ENCODE measurements around the gene TMEM132E. TPM values are rescaled to one million over a fixed set of nuclear protein-coding genes. Genes with fewer than 3 reads are reported as not detected.

TMEM132E gene
- total and polyA plus RNA-seq, 2 donors from 2014 or later: 1.1 to 4.3 TPM

DNA sequence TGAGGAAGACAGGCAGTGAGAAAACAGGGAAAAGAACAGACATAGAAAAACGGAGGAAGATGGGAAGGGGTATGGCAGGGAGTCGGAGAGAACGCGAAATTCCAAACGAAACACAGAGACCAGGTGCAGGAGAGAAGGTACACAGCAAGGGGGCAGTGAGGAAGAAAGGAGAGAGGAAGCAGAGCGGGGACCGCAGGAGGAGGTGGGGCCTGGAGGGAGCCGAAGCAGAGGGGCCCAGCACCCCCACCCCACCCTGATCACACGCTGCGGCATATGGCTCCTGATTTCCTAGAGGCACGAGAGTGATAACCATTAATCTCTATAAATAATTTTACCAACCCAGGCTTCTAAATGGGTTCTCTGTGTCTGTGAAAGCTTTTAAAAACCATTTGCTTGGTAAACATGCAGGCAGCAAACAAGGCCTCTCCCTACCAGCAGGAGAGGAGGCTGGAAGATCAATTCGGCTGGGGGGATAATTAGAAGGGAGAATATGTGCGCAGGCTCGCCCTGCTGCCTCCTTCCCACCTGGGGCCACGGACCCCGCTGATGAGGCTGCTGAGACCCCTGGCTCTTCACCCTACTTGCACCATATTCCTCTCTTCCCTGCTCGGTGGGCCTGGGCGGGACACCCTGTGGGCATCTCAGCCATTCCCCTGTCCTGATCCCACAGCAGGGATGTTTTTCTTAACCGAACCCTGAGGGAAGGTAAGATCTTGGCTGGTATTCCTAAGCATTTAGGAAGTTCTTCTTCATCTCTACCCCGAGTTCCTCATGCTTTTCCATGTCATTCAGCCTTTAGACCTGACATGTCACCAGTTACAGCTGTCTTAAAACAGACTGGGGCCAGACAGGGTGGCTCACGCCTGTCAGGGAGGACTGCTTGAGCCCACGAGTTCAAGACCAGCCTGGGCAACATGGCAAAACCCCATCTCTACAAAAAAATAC is 86.7 kb downstream of the TMEM132E start:
- no peak overlapping the region for H3K4me3 ChIP-seq (ENCODE audit: low read length in 3 of 3)
- no peaks in the 10 kb centered on the region for H3K4me1 ChIP-seq (ENCODE audit: control insufficient read depth in 2 of 3, insufficient read depth in 2 of 3, low read depth in 1 of 3, low read length in 3 of 3)
- no peak overlapping the region for H3K27ac ChIP-seq (ENCODE audit: low read depth in 2 of 2, low read length in 2 of 2)
- H3K36me3 ChIP-seq (ENCODE audit: control insufficient read depth in 2 of 3, insufficient read depth in 3 of 3, low read length in 3 of 3): no peaks in the 10 kb centered on the region
- intact Hi-C loops (cut with DNase I): no loop called here
- DNase-seq (no peak), FAIRE-seq (no peak)
- H3K27me3 ChIP-seq (ENCODE audit: control insufficient read depth, insufficient read depth, low read length): no peaks in the 10 kb centered on the region
- H3K9ac ChIP-seq (ENCODE audit: low read length in 3 of 3): no peak overlapping the region
- H3K9me3 ChIP-seq (ENCODE audit: control insufficient read depth in 2 of 3, insufficient read depth in 1 of 3, low read length in 3 of 3): no peaks in the 10 kb centered on the region
- TF ChIP-seq, protein P1, sequence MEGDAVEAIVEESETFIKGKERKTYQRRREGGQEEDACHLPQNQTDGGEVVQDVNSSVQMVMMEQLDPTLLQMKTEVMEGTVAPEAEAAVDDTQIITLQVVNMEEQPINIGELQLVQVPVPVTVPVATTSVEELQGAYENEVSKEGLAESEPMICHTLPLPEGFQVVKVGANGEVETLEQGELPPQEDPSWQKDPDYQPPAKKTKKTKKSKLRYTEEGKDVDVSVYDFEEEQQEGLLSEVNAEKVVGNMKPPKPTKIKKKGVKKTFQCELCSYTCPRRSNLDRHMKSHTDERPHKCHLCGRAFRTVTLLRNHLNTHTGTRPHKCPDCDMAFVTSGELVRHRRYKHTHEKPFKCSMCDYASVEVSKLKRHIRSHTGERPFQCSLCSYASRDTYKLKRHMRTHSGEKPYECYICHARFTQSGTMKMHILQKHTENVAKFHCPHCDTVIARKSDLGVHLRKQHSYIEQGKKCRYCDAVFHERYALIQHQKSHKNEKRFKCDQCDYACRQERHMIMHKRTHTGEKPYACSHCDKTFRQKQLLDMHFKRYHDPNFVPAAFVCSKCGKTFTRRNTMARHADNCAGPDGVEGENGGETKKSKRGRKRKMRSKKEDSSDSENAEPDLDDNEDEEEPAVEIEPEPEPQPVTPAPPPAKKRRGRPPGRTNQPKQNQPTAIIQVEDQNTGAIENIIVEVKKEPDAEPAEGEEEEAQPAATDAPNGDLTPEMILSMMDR (IDR thresholded peaks at IDR 0.05; ENCODE audit: borderline replicate concordance, extremely low read depth, insufficient read depth): no peak

GRCh38 chr17:34667656-34668055 is 88.3 kb downstream of the TMEM132E start:
- Histone ChIP-seq H3K36me3 (ENCODE audit: control insufficient read depth in 2 of 3, insufficient read depth in 3 of 3, low read length in 3 of 3) (no peaks in the 10 kb centered on the region), H3K27me3 (ENCODE audit: control insufficient read depth, insufficient read depth, low read length) (no peaks in the 10 kb centered on the region), H3K9me3 (ENCODE audit: control insufficient read depth in 2 of 3, insufficient read depth in 1 of 3, low read length in 3 of 3) (no peaks in the 10 kb centered on the region), H3K9ac (ENCODE audit: low read length in 3 of 3) (no peak overlapping the region), H3K4me3 (ENCODE audit: low read length in 3 of 3) (no peak overlapping the region), H3K4me1 (ENCODE audit: control insufficient read depth in 2 of 3, insufficient read depth in 2 of 3, low read depth in 1 of 3, low read length in 3 of 3) (no peaks in the 10 kb centered on the region), H3K27ac (ENCODE audit: low read depth in 2 of 2, low read length in 2 of 2) (no peak overlapping the region)
- DNase-seq: no peak
- intact Hi-C loops (cut with DNase I): no loop called here
- TF ChIP-seq, protein P1 (IDR thresholded peaks at IDR 0.05; ENCODE audit: borderline replicate concordance, extremely low read depth, insufficient read depth): no peak
- FAIRE-seq: no peak

GRCh38 chr17:34668206-34668605 is 88.8 kb downstream of the TMEM132E start:
- Histone ChIP-seq H3K27me3 (ENCODE audit: control insufficient read depth, insufficient read depth, low read length) (no peaks in the 10 kb centered on the region), H3K27ac (ENCODE audit: low read depth in 2 of 2, low read length in 2 of 2) (no peak overlapping the region), H3K36me3 (ENCODE audit: control insufficient read depth in 2 of 3, insufficient read depth in 3 of 3, low read length in 3 of 3) (no peaks in the 10 kb centered on the region), H3K4me1 (ENCODE audit: control insufficient read depth in 2 of 3, insufficient read depth in 2 of 3, low read depth in 1 of 3, low read length in 3 of 3) (no peaks in the 10 kb centered on the region), H3K9me3 (ENCODE audit: control insufficient read depth in 2 of 3, insufficient read depth in 1 of 3, low read length in 3 of 3) (no peaks in the 10 kb centered on the region), H3K9ac (ENCODE audit: low read length in 3 of 3) (no peak overlapping the region), H3K4me3 (ENCODE audit: low read length in 3 of 3) (no peak overlapping the region)
- intact Hi-C loops (cut with DNase I): no loop called here
- no peak for FAIRE-seq
- TF ChIP-seq, protein P1 (IDR thresholded peaks at IDR 0.05; ENCODE audit: borderline replicate concordance, extremely low read depth, insufficient read depth): no peak
- no peak for DNase-seq

All from kidney (tissue), 14 donors.